Kidney epithelial cell (primary cell): ENCODE data around the gene TBC1D22A. TPM values are rescaled to one million over a fixed set of nuclear protein-coding genes. Genes with fewer than 3 reads are reported as not detected.
A peak's percentile ranks its signal among the peaks of the same experiment; 100 is the strongest.

Experiments used
- DNase-seq: peaks from one replicate; pipeline ENCODE4 v3.0.0-alpha.2; 2010; ENCODE audit warnings: low read depth
- H3K27me3 ChIP-seq: 2 replicates; pipeline ENCODE4 v1.6.0; 2011; ENCODE audit warnings: low read length; ENCODE audit not compliant: control insufficient read depth, insufficient read depth
- H3K36me3 ChIP-seq: 2 replicates; pipeline ENCODE4 v1.5.1; 2011; ENCODE audit warnings: low read length; ENCODE audit not compliant: control insufficient read depth, insufficient read depth
- H3K4me3 ChIP-seq: 2 replicates; pipeline ENCODE4 v1.5.1; 2011; ENCODE audit warnings: low read depth, mild to moderate bottlenecking, control low read depth, low read length
- total RNA-seq: library from RNA; depleted of rRNA; stranded (reverse); fragments of >200 nt; gene quantifications from 2 replicates; pipeline ENCODE4 v1.2.3, GENCODE V29; 2015
- TF ChIP-seq, protein P1 (sequence below): IDR thresholded peaks from 2 replicates; pipeline ENCODE4 v1.5.1; 2011; ENCODE audit warnings: mild to moderate bottlenecking, moderate library complexity, low read length, control low read depth, inconsistent platforms; ENCODE audit not compliant: insufficient read depth, poor library complexity, severe bottlenecking

TBC1D22A gene
- total RNA-seq, 1 donor from 2014 or later, result 25.7 TPM

DNA sequence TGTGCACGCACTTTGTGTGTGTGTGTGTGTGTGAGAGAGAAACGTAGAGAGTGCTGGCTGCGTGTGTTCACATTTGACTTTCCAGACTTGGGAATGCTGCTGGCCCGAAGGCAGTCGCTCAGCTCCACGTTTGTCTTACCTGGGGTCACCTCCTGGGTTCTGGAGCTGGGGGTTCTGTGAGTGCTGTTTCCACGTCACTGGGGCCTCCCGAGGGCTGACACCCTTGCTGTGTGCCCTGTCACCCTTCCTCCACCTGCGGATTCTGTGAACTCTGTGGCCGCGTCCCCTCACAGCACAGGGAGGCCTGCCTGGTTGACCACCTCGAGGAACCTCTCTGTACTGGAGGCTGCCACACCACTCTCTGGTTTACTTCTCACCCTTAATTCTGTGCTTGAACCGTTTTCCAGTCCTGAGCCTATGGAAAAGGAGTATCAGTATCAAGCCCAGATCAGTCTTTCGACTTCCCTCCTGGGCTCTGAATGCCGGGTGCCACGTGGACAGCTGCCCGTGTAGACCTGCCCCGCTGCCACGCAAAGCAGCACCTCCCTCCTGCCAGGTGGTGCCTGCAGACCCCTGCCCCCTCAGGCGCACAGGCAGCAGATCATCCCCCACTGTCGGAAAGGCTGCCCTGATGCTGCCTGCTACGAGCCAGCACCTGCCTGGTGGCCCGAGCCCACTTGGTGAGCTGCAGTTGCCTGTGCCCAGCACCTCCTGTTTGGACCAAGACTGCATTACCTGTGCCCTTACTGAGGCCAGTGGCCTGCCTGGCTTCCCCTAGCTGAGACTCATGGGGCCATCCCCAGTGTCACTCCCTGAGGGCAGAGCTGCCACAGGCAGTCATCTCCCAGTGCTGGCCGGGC lies 233.3 kb downstream of the TBC1D22A start:
- Histone ChIP-seq H3K36me3 (no peaks in the 10 kb centered on the region), H3K27me3 (no peaks in the 10 kb centered on the region), H3K4me3 (no peak overlapping the region)
- DNase-seq, result no peak
- TF ChIP-seq, protein P1, sequence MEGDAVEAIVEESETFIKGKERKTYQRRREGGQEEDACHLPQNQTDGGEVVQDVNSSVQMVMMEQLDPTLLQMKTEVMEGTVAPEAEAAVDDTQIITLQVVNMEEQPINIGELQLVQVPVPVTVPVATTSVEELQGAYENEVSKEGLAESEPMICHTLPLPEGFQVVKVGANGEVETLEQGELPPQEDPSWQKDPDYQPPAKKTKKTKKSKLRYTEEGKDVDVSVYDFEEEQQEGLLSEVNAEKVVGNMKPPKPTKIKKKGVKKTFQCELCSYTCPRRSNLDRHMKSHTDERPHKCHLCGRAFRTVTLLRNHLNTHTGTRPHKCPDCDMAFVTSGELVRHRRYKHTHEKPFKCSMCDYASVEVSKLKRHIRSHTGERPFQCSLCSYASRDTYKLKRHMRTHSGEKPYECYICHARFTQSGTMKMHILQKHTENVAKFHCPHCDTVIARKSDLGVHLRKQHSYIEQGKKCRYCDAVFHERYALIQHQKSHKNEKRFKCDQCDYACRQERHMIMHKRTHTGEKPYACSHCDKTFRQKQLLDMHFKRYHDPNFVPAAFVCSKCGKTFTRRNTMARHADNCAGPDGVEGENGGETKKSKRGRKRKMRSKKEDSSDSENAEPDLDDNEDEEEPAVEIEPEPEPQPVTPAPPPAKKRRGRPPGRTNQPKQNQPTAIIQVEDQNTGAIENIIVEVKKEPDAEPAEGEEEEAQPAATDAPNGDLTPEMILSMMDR, result no peak

DNA sequence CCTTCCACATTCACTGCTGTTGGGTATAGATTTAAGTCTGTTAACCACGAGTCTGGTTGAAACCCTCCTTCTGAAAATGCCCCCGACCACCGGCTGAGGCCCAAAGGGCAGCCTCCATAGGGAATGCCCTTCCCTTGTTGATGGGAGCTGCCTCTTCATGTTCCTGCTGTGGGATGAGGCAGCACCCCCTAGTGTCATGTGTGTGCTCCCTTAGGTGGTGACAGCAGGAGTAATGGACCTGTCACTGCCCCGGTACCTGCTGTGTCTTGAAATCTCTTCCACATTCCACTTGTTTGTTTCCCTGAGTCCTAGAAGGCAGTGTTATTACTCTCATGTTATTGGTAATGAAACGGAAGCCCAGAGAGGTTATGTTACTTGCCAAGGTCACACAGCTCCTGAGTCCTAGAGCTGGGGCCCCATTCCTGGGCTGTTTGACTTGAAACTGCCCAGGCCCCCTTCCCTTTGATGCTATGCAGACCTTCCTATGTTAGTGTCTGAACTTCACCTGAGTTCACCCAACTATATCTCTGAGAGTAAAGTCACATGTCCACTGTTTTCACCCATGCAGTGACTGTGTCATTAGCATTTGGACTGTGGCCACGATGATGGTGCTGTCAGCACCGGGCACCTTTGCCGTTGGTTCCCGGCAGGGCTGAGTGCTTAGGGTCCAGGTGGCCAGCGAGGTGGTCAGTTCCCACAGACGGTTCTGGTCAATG lies 234.3 kb downstream of the TBC1D22A start:
- H3K27me3 ChIP-seq, result no peaks in the 10 kb centered on the region
- H3K4me3 ChIP-seq, result no peak overlapping the region
- TF ChIP-seq, protein P1, result peak; percentile 14
- no peaks in the 10 kb centered on the region for H3K36me3 ChIP-seq
- DNase-seq, result no peak

DNA sequence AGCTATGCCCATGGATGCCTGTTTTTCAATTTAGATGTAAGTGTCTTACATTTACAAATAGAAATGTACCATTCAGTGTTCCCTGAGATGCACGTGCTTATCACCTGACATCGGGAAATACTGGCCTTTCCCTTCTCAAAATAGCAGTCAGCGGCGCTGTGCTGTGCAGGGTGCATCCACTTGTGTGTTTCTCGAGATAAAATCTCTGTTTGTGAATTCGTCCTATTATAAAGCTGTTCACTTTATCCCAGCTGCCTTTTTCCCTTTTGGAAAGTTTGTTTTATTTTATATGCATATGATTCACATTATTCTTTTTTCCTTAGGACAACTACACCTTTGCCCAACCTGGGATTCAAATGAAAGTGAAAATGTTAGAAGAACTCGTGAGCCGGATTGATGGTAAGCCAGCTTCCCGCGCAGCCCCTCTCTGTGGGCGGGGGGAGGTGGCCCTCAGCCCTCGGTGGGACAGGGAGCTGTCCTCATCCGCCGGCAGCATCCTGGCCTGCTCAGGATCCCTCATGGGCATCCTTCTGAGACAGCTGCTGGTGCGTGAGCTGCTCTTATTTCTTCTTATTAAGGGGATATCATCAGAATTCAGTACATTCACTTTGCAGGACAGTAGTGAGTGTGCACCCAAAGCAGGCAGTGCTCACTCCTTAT lies 235.0 kb downstream of the TBC1D22A start:
- no peak overlapping the region for H3K4me3 ChIP-seq

DNA sequence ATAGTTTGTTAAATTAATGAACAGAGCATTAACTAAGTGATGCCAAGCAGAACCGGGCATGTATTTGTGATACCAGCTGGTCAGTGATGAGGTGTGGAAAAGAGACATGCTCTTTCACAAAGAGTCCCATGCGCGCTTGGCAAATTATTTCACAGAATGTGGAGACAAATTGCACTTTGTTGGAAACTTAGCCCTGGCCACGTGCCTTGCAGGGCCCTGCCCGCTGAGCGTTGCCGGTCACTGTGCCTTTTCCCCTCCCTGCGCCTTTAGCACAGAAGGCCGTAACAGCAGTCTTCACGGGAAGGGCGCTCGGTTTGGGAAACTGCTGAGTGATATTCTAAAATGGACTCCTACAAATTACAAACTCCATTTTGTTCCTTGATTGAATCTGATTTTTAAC lies 235.9 kb downstream of the TBC1D22A start:
- TF ChIP-seq, protein P1, result no peak
- no peak for DNase-seq
- H3K36me3 ChIP-seq, result no peaks in the 10 kb centered on the region
- no peaks in the 10 kb centered on the region for H3K27me3 ChIP-seq
- no peak overlapping the region for H3K4me3 ChIP-seq

More for the DNA sequence above, 235.0 kb downstream of the TBC1D22A start:
- no peak for DNase-seq
- H3K36me3 ChIP-seq, result no peaks in the 10 kb centered on the region
- H3K27me3 ChIP-seq, result no peaks in the 10 kb centered on the region
- TF ChIP-seq, protein P1, result no peak

DNA sequence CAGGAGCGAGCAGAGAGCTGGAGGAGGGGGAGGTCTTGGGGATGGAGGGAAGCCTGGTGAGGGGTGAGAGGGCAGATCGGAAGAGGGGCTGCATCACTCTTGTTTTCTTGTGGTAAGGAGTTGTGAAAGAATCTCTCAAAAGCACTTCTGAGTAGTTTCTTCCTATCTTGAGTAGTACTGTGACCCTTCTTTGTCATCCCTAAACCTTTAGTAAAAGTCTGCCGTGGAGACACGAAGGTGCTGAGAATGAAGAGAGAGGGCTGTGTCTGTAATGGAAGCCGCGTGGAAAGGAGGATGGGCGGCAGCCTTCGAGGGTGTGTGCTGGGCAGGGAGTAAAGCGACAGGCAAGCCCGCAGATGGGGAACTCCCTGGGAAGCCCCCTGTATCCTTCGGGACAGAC lies 237.8 kb downstream of the TBC1D22A start:
- Histone ChIP-seq H3K4me3 (no peak overlapping the region), H3K27me3 (no peaks in the 10 kb centered on the region), H3K36me3 (no peaks in the 10 kb centered on the region)
- DNase-seq, result no peak
- TF ChIP-seq, protein P1, result no peak
